Activated CD8-positive, alpha-beta memory T cell treated with anti-CD3 and anti-CD28 coated beads for 24 hours (primary cell): Measurements from ENCODE around the gene ACTL8.
"Not testable (repeated sequence)": the region's sequence is repeated elsewhere in the genome, so short reads cannot be mapped to it uniquely, and the experiment has no call there.

ENCODE experiments used
- DNase-seq: peaks from one replicate; pipeline ENCODE4 v3.0.0-alpha.2; 2020

ACTL8 gene

DNA sequence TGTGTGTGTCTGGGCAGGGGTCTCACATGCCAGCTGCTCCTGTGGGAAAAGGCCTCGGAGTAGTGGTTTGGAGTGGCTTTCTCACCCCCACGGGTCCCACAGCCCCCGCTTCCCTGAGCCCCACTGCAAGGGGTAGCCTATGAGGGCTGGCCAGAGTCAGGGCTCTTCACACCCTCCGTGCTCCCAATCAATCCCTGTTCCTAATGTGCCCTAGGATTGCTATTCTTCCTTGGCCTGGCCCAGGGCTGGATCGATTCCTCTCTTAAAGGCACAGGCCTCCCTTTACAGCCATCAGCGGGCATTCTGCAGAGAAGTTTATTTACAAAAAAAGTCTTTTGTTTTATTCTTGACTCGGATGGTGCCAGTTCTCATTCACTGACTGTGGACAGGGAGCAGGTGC, 19.3 kb upstream of the ACTL8 start:
- DNase-seq = no peak

DNA sequence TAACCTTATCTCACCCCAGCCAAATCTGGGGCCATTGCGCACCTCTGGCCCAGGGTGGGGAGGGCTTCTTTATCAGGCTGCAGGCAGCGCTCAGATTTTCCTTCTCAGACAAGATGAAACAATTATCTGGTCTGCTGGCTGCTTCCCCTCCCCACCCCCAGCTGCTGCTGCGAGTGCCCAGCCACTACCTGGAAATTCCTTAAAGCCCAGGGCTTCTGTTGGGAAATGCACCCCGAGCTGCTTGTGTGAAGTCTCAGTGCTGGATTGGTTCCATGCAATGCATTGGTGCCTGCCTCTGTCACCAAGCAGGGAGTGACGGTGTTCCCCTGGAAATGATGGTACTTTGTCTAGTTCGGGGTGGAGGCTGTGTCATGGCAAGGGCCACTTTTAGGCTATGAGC, 18.5 kb upstream of the ACTL8 start:
- DNase-seq = no peak

DNA sequence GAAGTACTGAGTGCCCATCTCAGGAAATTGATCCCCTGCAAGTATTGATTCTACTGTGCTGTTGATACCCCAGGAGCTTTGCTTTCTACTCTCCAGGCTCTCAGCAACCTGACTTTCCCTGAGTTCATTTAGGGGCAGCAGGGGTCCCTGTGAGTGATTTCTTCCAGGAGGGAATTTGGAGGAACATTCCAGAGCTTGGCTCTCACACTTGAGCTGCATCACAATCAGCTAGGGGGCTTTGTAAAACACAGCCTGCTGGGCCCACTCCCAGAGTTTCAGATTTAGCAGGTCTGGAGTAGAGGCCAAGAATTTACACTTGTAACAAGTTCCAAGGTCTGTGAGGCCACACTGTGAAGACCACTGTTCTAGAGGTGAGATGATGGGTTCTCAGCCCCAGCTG, 16.1 kb upstream of the ACTL8 start:
- no peak for DNase-seq

DNA sequence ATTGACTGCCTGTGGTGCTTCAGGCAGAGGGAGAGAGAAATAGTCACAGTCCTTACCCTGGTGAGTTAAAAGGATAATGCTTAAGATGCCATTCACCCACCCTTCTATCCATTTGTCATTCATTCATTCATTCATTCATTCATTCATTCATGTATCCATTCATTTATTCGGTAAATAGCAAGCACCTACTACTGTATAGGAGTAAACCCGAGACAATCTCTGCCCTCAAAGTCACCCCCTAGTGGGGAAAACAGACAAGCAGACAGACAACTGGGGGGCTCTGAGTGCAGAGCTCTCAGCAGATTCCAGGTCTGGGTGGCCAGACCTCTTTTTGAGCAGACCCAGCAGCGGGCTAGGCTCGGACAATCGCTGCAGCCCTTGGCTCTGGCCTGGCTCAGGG, 14.1 kb upstream of the ACTL8 start:
- no peak for DNase-seq

DNA sequence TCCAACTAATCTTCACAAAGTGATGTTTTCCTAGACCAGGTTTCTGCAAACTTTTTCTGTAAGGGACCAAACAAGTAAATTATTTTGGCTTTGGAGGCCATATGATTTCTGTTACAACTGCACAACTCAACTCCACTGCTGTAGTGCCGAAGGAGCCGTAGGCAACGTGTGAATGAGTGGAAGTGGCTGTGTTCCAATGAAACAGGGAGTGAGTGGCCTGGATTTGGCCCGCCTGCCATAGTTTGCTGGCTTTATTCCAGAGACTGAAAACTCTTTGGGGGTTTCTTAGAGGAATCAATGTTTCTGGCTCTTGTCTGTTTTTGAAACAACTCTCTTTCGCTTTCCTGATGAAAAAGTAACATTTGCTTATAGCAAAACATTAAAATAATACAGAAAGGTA, 12.6 kb upstream of the ACTL8 start:
- DNase-seq = no peak

DNA sequence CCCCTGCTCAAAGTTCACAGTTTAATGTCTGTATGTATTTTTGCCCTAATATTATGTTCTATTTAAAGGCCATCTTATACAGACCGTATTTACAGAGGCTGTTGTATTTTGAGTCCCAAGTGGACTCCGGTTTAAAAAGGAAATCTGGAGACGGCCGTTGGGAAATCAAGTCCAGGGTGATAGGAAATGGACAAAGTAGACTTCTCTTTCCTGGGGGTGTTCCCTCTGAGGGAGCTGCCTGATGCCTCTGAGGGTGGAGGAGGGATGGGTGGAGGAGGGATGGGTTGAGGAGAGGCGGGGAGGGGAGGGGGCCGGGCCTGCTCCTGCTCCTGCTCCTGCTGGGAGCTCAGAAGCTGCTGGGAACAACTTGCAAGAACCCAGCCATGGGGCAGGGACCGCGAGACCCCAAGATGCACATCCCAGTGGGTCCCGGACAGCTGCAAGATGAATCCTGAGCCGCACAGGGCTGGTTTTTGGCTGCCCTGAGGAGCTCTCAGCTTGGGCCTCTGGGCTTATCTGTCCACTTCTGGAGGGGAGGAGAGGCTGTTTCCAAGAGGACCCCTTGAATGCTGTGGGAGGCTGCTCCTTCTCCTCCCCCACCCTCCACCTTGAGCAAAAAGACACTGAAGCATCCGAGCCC, 12.0 kb upstream of the ACTL8 start:
- no peak for DNase-seq

DNA sequence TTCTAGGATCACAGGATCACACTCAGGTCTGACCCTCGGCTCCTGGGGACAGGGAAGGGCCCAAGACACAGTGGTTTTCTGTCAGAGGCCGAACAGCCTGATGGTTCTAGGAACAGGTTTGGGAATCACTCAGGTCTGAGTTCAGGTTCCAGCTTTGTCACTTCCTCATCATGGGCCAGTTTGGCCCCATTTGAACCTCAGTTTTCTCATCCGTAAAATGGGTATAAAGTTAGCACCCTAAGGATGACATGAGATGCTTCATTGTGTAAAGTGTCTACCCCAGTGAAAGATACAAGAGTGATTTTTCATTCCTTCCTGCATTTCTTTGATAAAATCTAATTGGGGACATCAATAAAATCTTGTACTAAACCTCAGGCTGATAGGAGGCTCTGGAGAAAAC, 11.2 kb upstream of the ACTL8 start:
- DNase-seq = no peak

DNA sequence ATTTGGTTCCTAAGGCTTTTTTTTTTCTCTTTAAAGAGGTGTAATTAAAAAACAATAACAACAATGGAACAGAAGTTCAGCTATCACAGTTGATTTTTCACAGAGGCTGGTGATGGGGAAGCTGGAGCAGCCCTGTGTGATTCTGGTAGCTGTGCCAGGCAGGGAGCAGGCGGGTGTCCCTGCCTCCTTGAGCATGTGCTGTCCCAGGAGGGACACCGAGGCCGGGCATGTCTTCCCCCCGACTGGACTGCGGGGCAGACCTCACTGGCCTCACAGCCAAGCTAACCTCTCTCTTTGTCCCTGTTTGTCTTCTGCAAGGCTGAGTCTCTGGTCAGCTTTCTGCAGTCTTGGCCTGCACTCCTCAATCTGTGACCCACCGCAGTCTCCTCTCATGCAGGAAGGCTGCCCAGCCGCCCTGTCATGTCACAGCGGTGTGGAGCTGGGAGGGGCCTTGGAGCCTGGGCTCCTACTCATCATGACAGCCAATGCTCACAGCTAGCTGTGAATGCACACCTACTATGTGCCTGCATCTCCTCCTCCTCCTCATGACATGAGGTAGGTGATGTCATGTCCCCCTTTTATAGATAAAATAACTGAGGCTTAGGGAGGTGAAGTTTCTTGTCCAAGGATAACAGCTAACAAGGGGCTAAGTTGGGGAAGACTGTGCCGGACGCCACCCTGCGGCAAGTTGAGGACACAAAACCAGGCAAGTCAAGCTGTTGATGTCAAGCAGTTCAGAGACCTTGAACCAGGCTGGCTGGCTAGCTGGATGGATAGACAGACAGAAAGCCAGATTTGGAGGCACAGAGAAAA, 10.3 kb upstream of the ACTL8 start:
- DNase-seq = no peak

DNA sequence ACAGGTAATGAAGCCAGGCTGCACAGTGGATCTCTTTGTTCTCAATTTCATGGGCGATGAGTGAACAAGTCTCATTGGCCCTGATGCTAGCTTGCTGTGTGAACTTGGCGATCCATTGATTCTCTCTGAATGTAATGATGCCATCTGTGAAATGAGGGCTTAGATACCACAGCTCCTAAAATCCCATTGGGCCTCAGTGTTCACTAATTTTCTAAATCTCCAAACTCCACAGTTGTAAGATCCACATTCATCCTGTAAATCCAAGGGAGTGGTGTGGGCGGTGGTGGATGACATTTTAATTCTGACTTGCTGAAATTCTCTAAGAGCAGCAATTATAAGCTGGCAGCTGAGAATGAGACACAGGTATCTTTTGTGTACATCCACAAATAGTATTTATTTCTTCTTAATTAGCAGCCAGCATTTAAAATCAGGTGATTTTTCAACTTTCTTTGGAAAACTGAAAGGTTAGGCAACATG, 9.6 kb upstream of the ACTL8 start:
- DNase-seq = no peak

DNA sequence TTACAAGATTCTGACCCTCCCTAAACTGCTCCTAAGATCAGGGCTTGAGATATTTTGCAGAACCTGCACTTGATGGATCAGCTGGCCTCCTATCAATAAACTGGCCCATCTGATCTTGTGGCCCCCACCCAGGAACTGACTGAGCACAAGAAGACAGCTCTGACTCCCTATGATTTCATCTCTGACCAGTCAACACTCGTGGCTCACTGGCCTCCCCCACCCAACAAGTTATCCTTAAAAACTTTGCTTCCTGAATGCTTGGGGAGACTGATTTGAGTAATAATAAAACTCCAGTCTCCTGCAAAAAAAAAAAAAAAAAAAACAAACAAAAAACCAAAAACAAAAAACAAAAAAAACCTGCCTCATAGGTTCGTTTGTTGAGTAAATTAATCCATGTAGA, 8.9 kb upstream of the ACTL8 start:
- DNase-seq = not testable (repeated sequence)

DNA sequence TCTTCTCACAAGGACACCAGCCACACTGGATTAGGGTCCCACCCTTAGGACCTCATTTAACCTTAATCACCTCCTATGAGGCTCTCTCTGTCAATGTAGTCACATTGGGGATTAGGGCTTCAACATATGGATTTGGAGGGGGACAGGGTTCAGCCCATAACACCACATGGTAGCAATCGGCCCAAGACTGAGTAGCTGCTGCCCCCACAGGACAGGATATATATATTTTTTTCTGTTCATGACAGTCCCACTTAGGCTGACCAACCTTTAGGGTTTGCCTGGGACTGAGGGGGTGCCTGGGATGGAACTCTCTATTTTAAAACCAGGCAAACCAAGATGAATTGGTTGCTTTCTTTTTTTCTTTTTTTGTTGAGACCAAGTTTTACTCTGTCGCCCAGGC, 8.2 kb upstream of the ACTL8 start:
- no peak for DNase-seq

DNA sequence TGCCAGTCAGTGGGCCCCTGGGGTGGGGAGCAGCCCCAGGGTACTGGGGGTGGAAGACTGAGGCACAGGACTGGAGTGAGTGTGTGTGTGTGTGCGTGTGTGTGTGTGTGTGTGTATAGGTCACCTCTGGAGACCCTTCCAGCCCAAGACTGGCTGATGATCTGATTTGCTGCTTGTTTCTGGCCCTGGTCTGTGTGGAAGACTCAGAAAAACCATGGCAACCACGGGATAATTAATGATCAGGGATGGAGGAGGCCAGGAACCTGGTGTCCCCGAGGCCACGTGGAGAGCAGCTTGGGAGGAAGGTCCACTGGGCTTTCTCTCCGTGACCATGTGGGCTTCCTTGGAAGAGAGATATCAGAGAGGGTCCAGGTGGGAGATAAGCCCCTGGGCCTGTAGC, 4.8 kb upstream of the ACTL8 start:
- DNase-seq = no peak

DNA sequence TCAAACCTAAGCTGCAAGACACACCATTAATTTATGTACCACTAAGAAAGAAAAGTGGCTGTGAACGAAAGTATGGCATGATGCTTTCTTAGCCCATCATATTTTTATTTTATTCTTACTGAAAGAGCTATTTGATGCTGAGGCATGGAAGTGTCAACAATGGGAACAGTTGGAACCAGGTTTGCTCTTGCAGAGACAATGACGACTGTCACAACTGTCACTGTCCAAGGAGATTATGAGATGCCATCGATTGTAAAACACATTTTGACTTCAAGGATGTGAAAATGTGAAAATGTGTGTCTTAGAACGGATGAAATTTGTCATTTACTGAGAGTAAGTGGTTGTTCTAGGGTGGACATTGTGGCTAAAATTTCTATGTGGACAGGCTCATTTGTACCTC, 2.8 kb upstream of the ACTL8 start:
- DNase-seq = no peak

DNA sequence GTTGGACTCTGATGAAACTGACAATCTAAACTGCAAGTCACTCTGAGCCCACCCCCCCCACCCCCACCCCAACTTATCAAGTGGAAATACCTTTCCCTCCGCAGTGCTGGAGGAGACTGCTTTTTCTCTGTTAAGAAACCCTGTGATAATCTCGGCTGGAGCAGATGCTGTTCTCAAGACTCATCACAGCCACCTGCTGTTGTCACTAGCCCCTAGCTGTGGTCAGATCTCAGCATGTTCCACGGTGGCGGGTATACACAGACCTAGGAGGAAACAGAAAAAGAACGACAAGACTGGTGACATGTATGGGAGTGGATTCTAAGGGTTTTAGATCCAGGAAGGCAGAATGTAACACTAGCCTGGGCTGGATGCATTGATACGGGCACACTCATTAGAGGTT, 2.3 kb downstream of the ACTL8 start:
- DNase-seq = no peak

DNA sequence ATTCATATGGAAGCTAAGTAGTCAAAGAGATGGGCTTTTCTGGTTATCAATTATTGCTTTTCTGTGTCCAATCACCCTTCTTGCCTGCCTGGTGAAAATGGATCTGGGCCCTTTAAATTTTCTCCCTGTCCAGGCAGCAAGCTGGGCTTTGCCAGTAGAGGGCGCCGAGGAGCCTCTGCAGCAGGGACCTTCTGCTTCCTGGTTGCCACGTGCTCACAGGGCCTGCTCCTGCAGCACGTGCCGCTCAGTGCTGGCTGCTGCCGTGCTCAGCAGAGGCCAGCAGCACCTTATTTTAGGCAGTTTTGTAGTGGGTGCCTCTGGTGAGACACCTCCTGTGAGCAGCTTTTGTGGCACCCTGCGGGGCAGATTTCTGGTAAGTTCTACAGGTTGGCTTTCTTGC, 4.0 kb downstream of the ACTL8 start:
- no peak for DNase-seq

DNA sequence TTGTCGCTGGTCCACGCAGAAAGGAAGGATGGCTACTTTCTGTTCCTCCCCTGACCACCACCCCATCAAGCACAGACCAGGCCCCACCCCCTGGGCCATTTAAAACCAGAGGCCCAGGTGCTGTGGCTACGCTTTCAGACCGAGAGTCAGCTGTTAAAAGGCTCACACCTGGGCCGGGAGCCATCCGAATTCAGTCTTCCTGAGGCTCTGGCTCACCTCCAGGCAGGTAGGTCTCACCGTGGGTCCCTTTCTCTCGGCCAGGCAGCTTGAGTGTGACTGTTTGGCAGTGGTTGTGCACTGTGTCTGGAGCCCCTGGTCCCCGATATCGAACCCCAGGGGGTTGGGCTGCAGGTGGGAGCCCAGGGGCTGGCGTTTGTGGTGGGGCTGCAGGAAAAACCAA, 7.2 kb downstream of the ACTL8 start:
- DNase-seq = no peak

DNA sequence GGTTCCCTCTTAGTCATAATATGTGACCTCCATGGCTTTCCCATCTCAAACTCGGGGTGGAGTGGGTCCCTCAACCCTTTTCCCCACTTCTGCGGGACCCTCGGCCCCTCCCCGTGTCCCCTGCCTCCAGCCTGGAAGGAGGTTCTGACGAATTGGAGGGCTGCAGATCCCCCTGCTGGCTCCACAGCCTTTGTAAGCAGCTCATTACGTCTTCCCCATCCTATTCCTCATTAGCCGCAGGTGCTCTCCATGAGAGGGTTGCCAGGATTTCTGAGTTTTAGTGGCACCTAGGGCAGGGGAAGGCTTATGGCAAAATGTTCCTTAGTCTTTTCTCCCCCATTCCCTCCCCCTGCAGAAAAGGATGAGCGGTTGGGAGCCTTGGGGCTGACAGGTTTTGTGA, 8.3 kb downstream of the ACTL8 start:
- no peak for DNase-seq

DNA sequence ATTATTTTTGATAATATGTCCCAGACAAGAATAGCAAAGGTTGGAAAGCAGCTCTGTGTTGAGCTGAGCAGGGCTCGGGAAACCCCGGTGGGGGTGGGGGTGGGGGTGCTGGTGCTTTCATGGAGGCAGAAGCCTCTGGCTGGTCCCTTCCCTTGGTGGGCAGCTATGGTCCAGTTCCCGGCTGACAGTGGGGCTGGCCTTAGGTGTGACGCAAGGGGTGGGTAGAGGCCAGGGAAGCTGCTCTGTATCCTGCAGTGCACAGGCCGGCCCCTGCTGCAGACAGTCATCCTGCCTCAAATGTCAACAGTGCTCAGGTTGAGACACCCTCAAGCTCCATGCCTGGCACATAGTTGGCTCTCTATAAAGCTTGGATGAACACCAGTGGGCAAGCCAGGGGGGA, 8.9 kb downstream of the ACTL8 start:
- DNase-seq = no peak

DNA sequence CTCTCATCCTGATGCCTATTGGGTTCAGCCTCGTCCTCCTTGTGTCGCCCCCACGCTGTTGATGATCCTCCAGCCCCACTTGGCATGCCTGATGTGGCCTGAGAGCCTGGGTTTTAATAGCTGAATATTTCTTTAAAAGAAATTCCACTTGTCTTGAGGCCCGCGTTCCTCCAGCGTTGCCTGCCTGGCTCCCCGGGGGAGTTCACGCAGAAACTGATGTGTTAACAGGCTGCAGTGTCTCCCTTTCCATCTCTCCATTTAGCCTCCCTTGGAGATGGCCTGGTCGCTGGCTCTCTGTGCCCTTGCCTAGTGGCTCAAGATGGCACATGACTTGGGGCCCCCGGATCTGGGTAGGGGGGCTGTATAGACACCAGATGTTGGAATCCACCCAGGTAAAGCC, 9.5 kb downstream of the ACTL8 start:
- no peak for DNase-seq

DNA sequence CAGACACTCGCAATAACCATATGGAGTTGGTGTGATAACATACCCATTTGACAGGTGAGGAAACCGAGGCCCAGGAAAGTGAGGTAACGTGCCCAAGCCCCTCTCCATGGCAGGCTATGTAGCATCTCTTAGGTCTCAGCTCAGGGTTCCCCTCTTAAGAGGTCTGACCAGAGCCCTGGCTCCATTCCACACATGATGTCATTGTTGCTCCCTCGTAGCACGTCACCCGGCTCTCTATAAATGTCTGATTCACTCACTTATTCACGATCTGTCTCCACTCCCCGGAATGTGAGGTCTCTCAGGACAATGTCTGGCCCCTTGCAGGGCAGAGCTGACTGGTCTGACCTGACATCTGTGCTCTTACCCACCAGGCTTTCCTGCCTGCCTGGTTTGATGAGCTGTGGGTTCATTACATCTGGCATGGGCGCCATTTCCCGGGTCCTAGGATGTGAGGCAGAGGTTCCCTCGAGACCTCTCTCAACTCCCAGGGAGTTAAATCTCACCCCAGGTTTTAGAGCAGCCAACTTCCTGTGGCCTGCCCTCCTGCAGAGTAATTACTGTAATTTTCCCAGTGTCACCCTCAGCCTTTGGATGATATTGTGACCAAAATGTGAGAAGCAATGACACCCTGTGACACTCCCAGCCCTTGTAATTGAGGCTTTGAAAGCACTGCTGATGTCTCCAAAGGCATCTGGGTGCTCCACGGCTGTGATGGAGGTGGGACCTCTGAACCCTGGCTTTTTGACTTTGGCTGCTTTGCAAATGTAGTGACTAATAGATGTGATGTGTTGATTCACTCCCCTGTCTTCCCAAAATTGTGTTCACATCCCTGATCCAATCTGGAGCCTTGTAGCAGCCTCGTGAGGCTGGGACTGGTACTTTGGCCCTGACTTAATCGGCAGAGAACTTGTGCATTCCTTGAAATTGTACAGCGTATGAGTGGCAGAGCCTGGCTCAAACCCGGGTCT, 10.6 kb downstream of the ACTL8 start:
- no peak for DNase-seq

DNA sequence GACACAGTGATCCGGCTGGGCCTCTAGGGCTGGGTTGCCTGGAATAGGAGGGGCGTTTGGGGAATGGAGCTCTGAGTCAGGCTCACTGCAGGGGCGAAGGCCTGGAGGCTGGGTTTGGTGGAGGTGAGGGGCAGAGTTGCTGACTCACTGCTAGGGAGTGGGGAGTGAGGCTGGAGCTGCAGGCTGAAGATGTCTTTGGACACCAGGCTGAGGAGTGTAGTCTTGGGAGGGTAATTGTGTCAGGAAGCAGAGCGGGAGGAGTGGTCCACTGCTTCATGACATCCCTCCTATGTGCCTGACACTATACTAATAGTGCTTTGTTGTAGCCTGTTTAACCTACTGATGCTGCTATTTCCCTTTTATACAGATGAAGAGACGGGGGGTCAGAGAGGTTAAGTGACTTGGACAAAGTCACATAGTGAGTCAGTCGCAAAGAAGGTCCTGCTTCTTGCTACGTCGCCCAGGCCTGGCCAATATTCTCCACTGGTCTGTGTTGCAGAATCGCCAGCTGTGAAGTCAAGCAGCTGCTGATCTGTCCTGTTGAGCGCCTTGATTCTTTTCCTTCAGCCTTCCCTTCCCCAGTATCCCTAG, 13.6 kb downstream of the ACTL8 start:
- DNase-seq = no peak

DNA sequence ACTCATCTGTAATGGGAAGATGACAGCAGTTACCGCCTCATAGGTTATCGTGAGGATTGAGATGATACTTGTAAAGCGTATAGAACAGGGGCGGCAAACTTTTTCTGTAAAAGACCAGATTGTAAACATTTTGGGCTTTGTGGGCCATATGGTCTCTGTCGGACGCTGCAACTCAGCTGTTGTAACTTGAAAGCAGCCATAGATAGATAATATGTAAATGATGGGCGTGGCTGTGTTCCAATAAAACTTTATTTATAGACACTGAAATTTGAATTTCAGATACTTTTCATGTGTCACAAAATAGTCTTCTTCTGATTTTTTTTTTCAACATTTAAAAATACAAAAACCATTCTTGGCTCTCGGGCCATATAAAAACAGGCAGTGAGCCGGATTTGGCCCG, 15.8 kb downstream of the ACTL8 start:
- DNase-seq = no peak

DNA sequence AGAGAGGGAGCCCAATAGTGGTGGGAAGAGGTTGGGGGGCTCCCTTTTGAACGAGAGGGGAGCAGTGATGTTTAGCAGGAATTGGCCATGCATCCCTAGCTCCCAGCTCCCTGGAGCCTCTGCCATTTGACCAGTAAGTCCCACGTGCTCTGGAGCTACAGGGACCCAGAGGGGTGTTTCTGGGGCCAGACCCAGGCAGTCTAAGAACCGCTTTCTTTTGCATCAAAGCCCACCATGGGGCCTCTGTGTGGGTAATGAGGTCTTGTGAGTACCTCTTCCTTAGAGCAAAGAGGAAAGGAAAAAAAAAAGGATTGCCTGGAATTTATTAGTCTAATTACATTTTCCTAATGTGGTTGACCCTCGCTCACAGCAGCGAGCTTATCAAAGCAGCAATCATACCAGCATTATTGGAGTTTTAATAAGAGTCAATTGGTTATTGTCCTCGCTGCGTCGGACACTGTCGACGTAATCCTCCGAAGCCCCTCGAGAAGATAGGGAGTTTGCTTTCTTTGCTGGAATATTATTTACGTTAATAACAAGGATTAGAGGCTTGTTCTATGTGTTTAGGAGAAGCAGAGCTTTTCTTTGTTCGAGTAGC, 17.6 kb downstream of the ACTL8 start:
- no peak for DNase-seq
